Endothelial cell of umbilical vein (primary cell): ENCODE measurements around the gene TSPAN9. TPM values are rescaled to one million over a fixed set of nuclear protein-coding genes. Genes with fewer than 3 reads are reported as not detected.

Experiments used
- BruUV-seq: library from RNA; stranded (reverse); fragments of 400-500 nt; replicated peaks from 2 replicates; lab custom pipeline; 2021; lab: Mats Ljungman, UMichigan
- CTCF ChIA-PET: fragments of 300-600, 350-600 bp; sonication (Branson Sonifier 250); formaldehyde crosslinking; loops from one replicate; lab custom pipeline; 2021; ENCODE audit warnings: antibody characterized with exemption, inconsistent platforms; lab: Charles Lee
- POLR2A ChIA-PET: fragments of 300-600, 350-600 bp; sonication (Branson Sonifier 250); formaldehyde crosslinking; loops from one replicate; lab custom pipeline; 2021; ENCODE audit warnings: antibody characterized with exemption, inconsistent platforms; lab: Charles Lee
- DNase-seq: peaks from one replicate; pipeline ENCODE4 v3.0.0-alpha.2; 2011; ENCODE audit warnings: low read depth, low spot score
- FAIRE-seq: peaks from 2 replicates; lab custom pipeline; 2011; peaks lifted over from hg19 to GRCh38; lab: Jason Lieb, UNC
- H2AFZ ChIP-seq: 2 replicates; pipeline ENCODE4 v1.6.0; 2012; ENCODE audit warnings: low read depth, low read length, control low read depth, inconsistent platforms
- H3K27ac ChIP-seq: 2 replicates; pipeline ENCODE4 v1.5.1; 2011; ENCODE audit warnings: low read depth, mild to moderate bottlenecking, control low read depth, low read length, moderate library complexity; ENCODE audit not compliant: insufficient read depth
- H3K27me3 ChIP-seq, 2 experiments: 2 replicates each; pipeline versions ENCODE4 v1.6.0 to v1.6.1; 2011; ENCODE audit warnings: low read length in 2 of 2, mixed read lengths in 1 of 2; ENCODE audit not compliant: control insufficient read depth in 2 of 2, insufficient read depth in 2 of 2
- H3K36me3 ChIP-seq, 2 experiments: 2 replicates in 1 of 2; 3 replicates in 1 of 2; pipeline ENCODE4 v1.5.1; 2011; ENCODE audit warnings: low read length in 2 of 2, mild to moderate bottlenecking in 1 of 2, moderate library complexity in 1 of 2; ENCODE audit not compliant: control insufficient read depth in 2 of 2, insufficient read depth in 2 of 2; ENCODE audit errors: extremely low read depth in 1 of 2
- H3K4me1 ChIP-seq: 3 replicates; pipeline ENCODE4 v1.5.1; 2011; ENCODE audit warnings: mild to moderate bottlenecking, low read length; ENCODE audit not compliant: control insufficient read depth, insufficient read depth; ENCODE audit errors: extremely low read depth
- H3K4me2 ChIP-seq: 2 replicates; pipeline ENCODE4 v1.6.1; 2011; ENCODE audit warnings: low read length, control low read depth, mixed read lengths; ENCODE audit not compliant: insufficient read depth
- H3K4me3 ChIP-seq, 3 experiments: fragments of 200-600 bp in 1 of 3; sonication (generic), shearing (Covaris generic) in 1 of 3; replicated peaks in 1 of 3; 2 replicates each; pipeline ENCODE4 v1.5.1; 2011 to 2016; ENCODE audit warnings: control low read depth in 3 of 3, low read length in 3 of 3, mild to moderate bottlenecking in 2 of 3, inconsistent platforms in 1 of 3, low read depth in 1 of 3, moderate library complexity in 1 of 3; ENCODE audit not compliant: insufficient read depth in 1 of 3
- H3K79me2 ChIP-seq: 2 replicates; pipeline ENCODE4 v1.6.0; 2012; ENCODE audit warnings: low read length, inconsistent platforms; ENCODE audit not compliant: control insufficient read depth, insufficient read depth
- H3K9ac ChIP-seq: replicated peaks from 2 replicates; pipeline ENCODE3; 2011; ENCODE audit warnings: low read length, control low read depth; ENCODE audit not compliant: insufficient read depth; ENCODE audit errors: extremely low read depth
- H3K9me1 ChIP-seq: replicated peaks from 3 replicates; pipeline ENCODE4 v1.6.0; 2011; ENCODE audit warnings: mild to moderate bottlenecking, low read length; ENCODE audit not compliant: control insufficient read depth, insufficient read depth; ENCODE audit errors: extremely low read depth
- H3K9me3 ChIP-seq: replicated peaks from 2 replicates; pipeline ENCODE4 v1.5.1; 2012; ENCODE audit warnings: low read length, inconsistent platforms; ENCODE audit not compliant: control insufficient read depth, insufficient read depth
- H4K20me1 ChIP-seq: replicated peaks from 2 replicates; pipeline ENCODE3; 2011; ENCODE audit warnings: mild to moderate bottlenecking, low read length; ENCODE audit not compliant: control insufficient read depth, insufficient read depth; ENCODE audit errors: extremely low read depth
- CTCF ChIP-seq, 2 donors: IDR thresholded peaks; 1 replicate in 1 of 2; 2 replicates in 1 of 2; pipeline ENCODE4 v1.5.1; 2011; ENCODE audit warnings: low read length in 2 of 2, mild to moderate bottlenecking in 2 of 2, moderate library complexity in 2 of 2, control low read depth in 1 of 2, inconsistent platforms in 1 of 2, low read depth in 1 of 2; ENCODE audit not compliant: insufficient read depth in 1 of 2; ENCODE audit errors: extremely low read depth in 1 of 2
- EZH2 ChIP-seq: IDR thresholded peaks from 2 replicates; pipeline ENCODE4 v1.6.1; 2012; ENCODE audit warnings: borderline replicate concordance, low read depth, mild to moderate bottlenecking, moderate library complexity, low read length, inconsistent platforms; ENCODE audit not compliant: severe bottlenecking
- FOS ChIP-seq: IDR thresholded peaks from 2 replicates; pipeline ENCODE4 v1.6.1; 2011; ENCODE audit warnings: mild to moderate bottlenecking, low read length, moderate library complexity, borderline replicate concordance; ENCODE audit not compliant: insufficient read depth
- GATA2 ChIP-seq: IDR thresholded peaks from 2 replicates; pipeline ENCODE4 v1.7.0; 2011; ENCODE audit warnings: low read depth, mild to moderate bottlenecking, moderate library complexity, mixed read lengths, low read length; ENCODE audit not compliant: insufficient read length, insufficient read depth
- JUN ChIP-seq: IDR thresholded peaks from 2 replicates; pipeline ENCODE4 v1.6.1; 2011; ENCODE audit warnings: borderline replicate concordance, low read depth; ENCODE audit not compliant: insufficient read length, insufficient read depth
- MAX ChIP-seq: IDR thresholded peaks from 2 replicates; pipeline ENCODE4 v1.6.1; 2011; ENCODE audit not compliant: insufficient read depth, insufficient read length
- MYC ChIP-seq: IDR thresholded peaks from one replicate; pipeline ENCODE4 v1.6.1; 2011; ENCODE audit warnings: mild to moderate bottlenecking, low read depth, low read length
- POLR2A ChIP-seq: IDR thresholded peaks from 2 replicates; pipeline ENCODE4 v1.6.1; 2012; ENCODE audit warnings: low read depth, mild to moderate bottlenecking, control low read depth, low read length
- POLR2AphosphoS5 ChIP-seq: IDR thresholded peaks from 2 replicates; pipeline ENCODE4 v1.6.1; 2012; ENCODE audit warnings: low read depth, mild to moderate bottlenecking, control low read depth, low read length, moderate library complexity; ENCODE audit not compliant: insufficient read depth
- dilution Hi-C: fragments of 300-500 bp; cut with MboI; formaldehyde crosslinking; loops from one replicate; pipeline ENCODE4 v1.15.0; 2019; ENCODE audit warnings: low sequenced_read_pairs; ENCODE audit not compliant: extremely low pct_ligation_motif_present
- intact Hi-C: fragments of 100-400 bp; cut with micrococcal nuclease; formaldehyde crosslinking; loops from one replicate; pipeline ENCODE4 v1.10.0; 2022
- polyA plus RNA-seq, 4 experiments: library from polyadenylated mRNA; depleted of rRNA in 3 of 4; stranded (reverse) in 3 of 4; unstranded in 1 of 4; fragments of >200 nt; gene quantifications; 2 replicates each; pipeline versions ENCODE4 v1.2.1 to v1.2.3, GENCODE V29; 2011 to 2012; ENCODE audit warnings: missing spikeins in 1 of 4
- total RNA-seq: library from RNA; stranded (reverse); gene quantifications from 2 replicates; pipeline ENCODE4 v1.2.3, GENCODE V29; 2021

TSPAN9 gene
- total and polyA plus RNA-seq, 2 donors (not counting 3 experiments of a cell fraction or from before 2014, with no cell fraction given), result 43.3 to 66.8 TPM

GRCh38 chr12:3139760-3140159 lies 62.6 kb downstream of the TSPAN9 start:
- H3K27ac ChIP-seq, result no peak overlapping the region
- no peak overlapping the region for H3K4me2 ChIP-seq
- H3K4me3 ChIP-seq, result no peak overlapping the region
- dilution Hi-C loops (no loop called here), intact Hi-C loops (loop anchor here (5.0 kb wide), 1 partner anchor 78 kb away; no protein-coding TSS in a partner anchor)
- no peaks in the 10 kb centered on the region for H3K79me2 ChIP-seq
- H2AFZ ChIP-seq, result no peak overlapping the region
- DNase-seq, result no peak
- no peak overlapping the region for H3K9ac ChIP-seq
- no peak for TF ChIP-seq POLR2A
- TF ChIP-seq MAX, result no peak
- TF ChIP-seq FOS, result no peak
- no peak for TF ChIP-seq CTCF (IDR thresholded peaks at IDR 0.05; ENCODE audit: extremely low read depth in 1 of 2, insufficient read depth in 1 of 2, low read depth in 1 of 2, low read length in 2 of 2)
- no peak for TF ChIP-seq GATA2
- TF ChIP-seq MYC, result no peak
- TF ChIP-seq EZH2, result no peak
- TF ChIP-seq POLR2AphosphoS5, result no peak
- no peak for TF ChIP-seq JUN
- H3K27me3 ChIP-seq, result no peaks in the 10 kb centered on the region
- ChIA-PET POLR2A (no interaction called here), CTCF (interaction anchor here (1.3 to 14.7 kb wide), 5 partner anchors 10 to 160 kb away, joined by 3 to 312 read pairs (median 11); no protein-coding TSS in a partner anchor)
- no peaks in the 10 kb centered on the region for H3K9me1 ChIP-seq
- BruUV-seq, result no TSS peak
- no peaks in the 10 kb centered on the region for H3K9me3 ChIP-seq
- H3K36me3 ChIP-seq, result no peaks in the 10 kb centered on the region
- no peaks in the 10 kb centered on the region for H4K20me1 ChIP-seq
- no peaks in the 10 kb centered on the region for H3K4me1 ChIP-seq
- no peak for FAIRE-seq
